Activated B cell treated with CpG ODN at 0.5 μM for 24 hours (primary cell): ENCODE measurements around the gene P2RX3. TPM values are rescaled to one million over a fixed set of nuclear protein-coding genes. Genes with fewer than 3 reads are reported as not detected.

ENCODE experiments used
- ATAC-seq: fragments of 200-7000 bp; cut with Tn5 transposase; one replicate; pipeline ENCODE4 v1.10.0; 2021; ENCODE audit warnings: low read depth, mild to moderate bottlenecking, moderate library complexity
- CTCF ChIA-PET: fragments of 350-600 bp; sonication (Branson Sonifier 250); formaldehyde crosslinking; loops from one replicate; lab custom pipeline; 2021; ENCODE audit warnings: antibody characterized with exemption; lab: Charles Lee
- POLR2A ChIA-PET: fragments of 350-600 bp; sonication (Branson Sonifier 250); formaldehyde crosslinking; loops from one replicate; lab custom pipeline; 2021; ENCODE audit warnings: antibody characterized with exemption; lab: Charles Lee
- DNase-seq: peaks from one replicate; pipeline ENCODE4 v3.0.0; 2022
- H3K27ac Mint-ChIP-seq: one replicate; pipeline ENCODE4 v1.8.0; 2020; ENCODE audit warnings: mixed read lengths
- H3K27me3 Mint-ChIP-seq: one replicate; pipeline ENCODE4 v1.8.0; 2021; ENCODE audit warnings: mixed read lengths
- H3K36me3 Mint-ChIP-seq: one replicate; pipeline ENCODE4 v1.8.0; 2021; ENCODE audit warnings: low read depth, mixed read lengths
- H3K4me1 Mint-ChIP-seq: one replicate; pipeline ENCODE4 v1.8.0; 2021; ENCODE audit warnings: mixed read lengths
- H3K4me3 Mint-ChIP-seq: one replicate; pipeline ENCODE4 v1.8.0; 2020; ENCODE audit warnings: mild to moderate bottlenecking, mixed read lengths
- H3K9me3 Mint-ChIP-seq: one replicate; pipeline ENCODE4 v1.8.0; 2020; ENCODE audit warnings: mixed read lengths
- intact Hi-C: fragments of 100-400 bp; cut with micrococcal nuclease; formaldehyde crosslinking; loops from one replicate; pipeline ENCODE4 v1.15.1; 2024
- total RNA-seq: library from RNA; stranded (reverse); gene quantifications from 2 replicates; pipeline ENCODE4 v1.2.3, GENCODE V29; 2022
- TF ChIP-seq, protein P1 (sequence below): fragments of 200-600 bp; IDR thresholded peaks from one replicate; pipeline ENCODE4 v1.8.0; 2022; ENCODE audit warnings: antibody characterized with exemption, mild to moderate bottlenecking

Gene P2RX3
- total RNA-seq, 1 donor from 2014 or later = not detected

DNA sequence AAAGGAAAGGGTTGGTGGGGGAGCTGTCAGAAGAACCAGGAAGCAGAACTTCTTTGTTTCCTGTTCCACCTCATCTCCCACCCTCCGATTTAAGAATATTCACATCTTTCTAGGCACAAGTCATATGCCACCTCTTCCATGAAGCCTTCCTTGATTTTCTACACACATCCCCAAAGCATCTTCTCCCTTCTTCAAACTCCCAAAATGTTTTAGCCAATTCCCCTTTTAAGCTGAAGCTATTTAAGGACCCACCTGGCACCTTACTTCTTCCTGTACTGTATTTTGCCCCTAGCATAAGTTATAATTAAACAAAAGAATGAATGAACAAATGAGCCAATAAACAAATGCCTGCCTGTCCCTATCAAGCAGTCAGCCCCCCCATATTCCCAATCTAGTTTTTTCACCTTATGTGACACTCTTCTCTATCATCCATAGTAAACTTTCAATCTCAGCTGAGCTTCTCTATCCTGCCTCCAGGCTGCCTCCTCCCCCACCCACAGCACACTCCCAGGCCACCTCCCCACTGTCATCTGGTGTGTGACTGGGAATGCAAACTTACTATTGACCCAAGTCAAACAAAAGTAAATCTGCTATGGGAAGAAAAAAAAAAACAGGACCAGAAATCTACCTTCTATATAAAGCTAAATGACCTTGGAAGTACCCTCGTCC, 17.3 kb upstream of the P2RX3 start:
- H3K27me3 Mint-ChIP-seq = no peaks in the 10 kb centered on the region
- intact Hi-C loops = loop anchor here (10.0 kb wide), 1 partner anchor 1204 kb away; no protein-coding TSS in a partner anchor
- peaks cover 20% of the 10 kb centered on the region for H3K4me1 Mint-ChIP-seq
- DNase-seq = no peak
- TF ChIP-seq, protein P1, sequence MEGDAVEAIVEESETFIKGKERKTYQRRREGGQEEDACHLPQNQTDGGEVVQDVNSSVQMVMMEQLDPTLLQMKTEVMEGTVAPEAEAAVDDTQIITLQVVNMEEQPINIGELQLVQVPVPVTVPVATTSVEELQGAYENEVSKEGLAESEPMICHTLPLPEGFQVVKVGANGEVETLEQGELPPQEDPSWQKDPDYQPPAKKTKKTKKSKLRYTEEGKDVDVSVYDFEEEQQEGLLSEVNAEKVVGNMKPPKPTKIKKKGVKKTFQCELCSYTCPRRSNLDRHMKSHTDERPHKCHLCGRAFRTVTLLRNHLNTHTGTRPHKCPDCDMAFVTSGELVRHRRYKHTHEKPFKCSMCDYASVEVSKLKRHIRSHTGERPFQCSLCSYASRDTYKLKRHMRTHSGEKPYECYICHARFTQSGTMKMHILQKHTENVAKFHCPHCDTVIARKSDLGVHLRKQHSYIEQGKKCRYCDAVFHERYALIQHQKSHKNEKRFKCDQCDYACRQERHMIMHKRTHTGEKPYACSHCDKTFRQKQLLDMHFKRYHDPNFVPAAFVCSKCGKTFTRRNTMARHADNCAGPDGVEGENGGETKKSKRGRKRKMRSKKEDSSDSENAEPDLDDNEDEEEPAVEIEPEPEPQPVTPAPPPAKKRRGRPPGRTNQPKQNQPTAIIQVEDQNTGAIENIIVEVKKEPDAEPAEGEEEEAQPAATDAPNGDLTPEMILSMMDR = no peak
- ChIA-PET POLR2A (no interaction called here), CTCF (no interaction called here)
- no peak for ATAC-seq
- H3K9me3 Mint-ChIP-seq = no peaks in the 10 kb centered on the region
- no peak overlapping the region for H3K27ac Mint-ChIP-seq
- H3K36me3 Mint-ChIP-seq = peaks cover 12% of the 10 kb centered on the region
- H3K4me3 Mint-ChIP-seq = no peak overlapping the region

DNA sequence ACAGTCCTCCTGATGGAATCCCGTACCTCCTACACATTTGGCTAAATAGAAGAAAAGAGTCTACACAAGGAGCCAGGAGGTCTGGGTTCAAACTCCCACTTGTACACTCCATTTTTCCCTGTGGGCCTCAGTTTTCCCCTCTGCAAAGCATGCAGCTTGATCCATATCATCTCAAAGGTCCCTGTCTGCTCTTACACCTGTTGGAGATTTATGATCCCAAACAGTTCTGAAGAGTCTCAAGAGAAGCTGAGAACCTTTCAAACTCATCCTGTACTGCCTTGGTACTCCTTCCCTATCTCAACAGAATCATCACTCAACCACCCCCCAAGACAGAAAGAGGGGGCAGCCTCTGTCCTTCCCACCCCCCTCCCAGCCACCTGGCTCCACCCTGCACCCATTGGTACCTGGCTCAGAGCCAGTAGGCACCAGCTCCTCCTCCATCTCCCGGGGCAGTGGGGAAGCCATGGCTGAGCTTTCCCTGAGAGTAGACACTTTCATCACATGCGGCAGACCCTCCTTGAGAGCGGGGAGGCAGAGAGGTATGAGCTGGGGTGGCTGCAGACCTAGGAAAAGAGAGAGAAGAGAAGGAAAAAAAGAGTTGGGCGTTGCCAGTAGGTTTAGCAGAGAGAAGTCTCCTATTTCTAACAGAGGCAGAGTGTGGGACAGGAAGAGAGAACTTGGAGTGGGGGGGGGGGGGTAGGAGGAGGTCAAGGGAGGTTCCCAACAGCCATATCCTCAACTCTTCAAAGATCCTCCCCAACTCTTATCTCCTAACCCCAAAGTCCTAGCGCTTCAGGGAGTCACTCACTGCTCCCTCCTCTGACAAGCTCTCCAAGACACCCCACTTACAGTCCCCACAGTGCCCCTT, 16.5 kb upstream of the P2RX3 start:
- Mint-ChIP-seq H3K27me3 (no peaks in the 10 kb centered on the region), H3K27ac (no peak overlapping the region), H3K36me3 (peaks cover 19% of the 10 kb centered on the region), H3K9me3 (no peaks in the 10 kb centered on the region), H3K4me3 (no peak overlapping the region), H3K4me1 (peaks cover 26% of the 10 kb centered on the region)
- intact Hi-C loops = loop anchor here (10.0 kb wide), 1 partner anchor 1203 kb away; no protein-coding TSS in a partner anchor
- ChIA-PET POLR2A (interaction anchor here (0.9 kb wide), 1 partner anchor 14 kb away, joined by 4 read pairs; the partner anchor contains the start of gene SSRP1), CTCF (no interaction called here)
- no peak for DNase-seq
- no peak for ATAC-seq
- TF ChIP-seq, protein P1 = no peak

DNA sequence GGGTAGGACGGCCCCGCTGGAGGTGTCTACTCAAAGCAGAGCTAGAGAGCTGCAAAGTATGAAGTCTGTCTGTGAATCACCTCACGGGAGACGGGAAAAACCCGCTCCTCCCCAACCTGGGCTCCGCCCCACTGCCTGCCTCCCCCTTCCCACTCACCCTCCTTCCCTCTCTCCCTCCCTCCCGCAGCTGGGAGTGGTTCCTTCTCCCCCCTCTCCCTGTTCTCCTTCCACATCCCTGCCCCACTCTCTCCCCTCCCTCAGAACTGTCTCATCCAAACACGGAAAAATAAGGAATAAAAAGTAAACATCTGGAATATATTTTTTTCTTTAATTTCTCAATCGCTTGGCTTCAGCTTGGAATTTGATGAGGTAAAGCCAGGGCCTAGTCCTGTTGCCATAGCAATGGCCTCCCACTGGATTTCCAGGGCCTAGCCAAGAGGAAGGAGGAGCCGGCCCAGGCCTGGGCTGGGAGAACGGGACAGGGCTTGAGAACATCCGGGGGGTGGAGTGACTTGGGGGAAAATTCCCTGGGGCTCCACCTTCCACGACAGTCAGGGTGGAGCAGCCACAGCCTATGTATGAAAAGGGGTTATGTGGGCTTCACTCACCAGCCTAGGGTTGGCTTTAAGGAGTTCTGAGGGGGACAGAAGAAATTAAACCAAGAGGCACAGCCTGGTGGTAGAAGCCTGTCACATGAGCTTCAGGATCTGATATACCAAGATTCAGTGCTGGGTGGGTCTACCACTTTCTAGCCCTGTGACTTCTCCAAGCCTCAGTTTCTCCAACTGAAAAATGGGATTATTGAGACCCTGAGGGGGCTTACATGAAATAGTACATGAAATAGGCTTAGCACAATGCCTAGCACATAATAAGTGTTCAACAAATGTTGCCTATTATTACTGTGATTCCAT, 15.6 kb upstream of the P2RX3 start:
- DNase-seq (no peak), ATAC-seq (no peak)
- TF ChIP-seq, protein P1 = no peak
- Mint-ChIP-seq H3K4me3 (peak overlapping the region; percentile 46), H3K4me1 (peaks cover 28% of the 10 kb centered on the region), H3K27me3 (no peaks in the 10 kb centered on the region), H3K36me3 (peaks cover 28% of the 10 kb centered on the region), H3K27ac (no peak overlapping the region), H3K9me3 (no peaks in the 10 kb centered on the region)
- intact Hi-C loops = loop anchor here (10.0 kb wide), 1 partner anchor 1202 kb away; no protein-coding TSS in a partner anchor
- CTCF ChIA-PET = no interaction called here
- POLR2A ChIA-PET = interaction anchor here (0.9 to 1.0 kb wide), 2 partner anchors 13 kb away, joined by 4 read pairs; partner anchors contain the start of gene SSRP1

DNA sequence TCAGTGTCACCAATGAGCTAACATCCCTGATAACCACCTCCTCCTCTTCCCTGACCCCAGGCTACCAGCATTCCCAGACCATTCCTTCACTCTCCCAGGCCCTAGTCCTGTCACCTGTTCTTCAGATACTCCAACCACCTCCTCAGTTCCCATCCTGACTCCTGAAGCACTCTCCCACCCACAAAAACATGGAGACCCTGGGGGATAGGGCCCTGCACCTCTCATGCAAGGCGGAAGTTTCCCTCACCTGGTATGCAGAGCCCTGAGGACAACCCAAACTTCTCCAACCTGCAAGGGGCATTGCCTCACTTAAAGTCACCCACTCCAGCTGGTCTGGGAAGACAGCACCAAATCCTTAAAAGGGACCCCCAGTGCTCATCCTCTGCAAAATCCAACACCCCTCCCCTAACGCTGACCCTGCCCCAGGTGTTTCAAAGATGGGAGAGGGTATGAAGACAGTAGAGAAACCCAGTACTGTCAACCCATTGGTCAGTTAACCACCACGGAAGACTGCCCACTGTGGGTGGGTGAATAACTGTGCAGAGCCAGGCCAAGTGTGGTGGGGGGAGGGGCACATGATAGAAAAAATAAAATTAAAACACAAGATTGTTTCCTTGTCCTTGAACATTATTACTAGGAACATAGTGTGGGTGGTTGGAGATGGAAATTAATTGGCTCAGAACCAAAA, 14.8 kb upstream of the P2RX3 start:
- ATAC-seq = no peak
- Mint-ChIP-seq H3K36me3 (peaks cover 36% of the 10 kb centered on the region), H3K4me1 (peaks cover 28% of the 10 kb centered on the region), H3K27ac (peak overlapping the region; percentile 71), H3K27me3 (no peaks in the 10 kb centered on the region), H3K9me3 (no peaks in the 10 kb centered on the region), H3K4me3 (peak overlapping the region; percentile 86)
- intact Hi-C loops = loop anchor here (10.0 kb wide), 1 partner anchor 1201 kb away; no protein-coding TSS in a partner anchor
- DNase-seq = no peak
- CTCF ChIA-PET = no interaction called here
- POLR2A ChIA-PET = interaction anchor here (1.0 kb wide), 1 partner anchor 13 kb away, joined by 4 read pairs; the partner anchor contains the start of gene SSRP1
- TF ChIP-seq, protein P1 = no peak
